ENCODE results near the gene ARL6IP1.
"Not testable (repeated sequence)": the region's sequence is repeated elsewhere in the genome, so short reads cannot be mapped to it uniquely, and the experiment has no call there.

ARL6IP1 gene

DNA sequence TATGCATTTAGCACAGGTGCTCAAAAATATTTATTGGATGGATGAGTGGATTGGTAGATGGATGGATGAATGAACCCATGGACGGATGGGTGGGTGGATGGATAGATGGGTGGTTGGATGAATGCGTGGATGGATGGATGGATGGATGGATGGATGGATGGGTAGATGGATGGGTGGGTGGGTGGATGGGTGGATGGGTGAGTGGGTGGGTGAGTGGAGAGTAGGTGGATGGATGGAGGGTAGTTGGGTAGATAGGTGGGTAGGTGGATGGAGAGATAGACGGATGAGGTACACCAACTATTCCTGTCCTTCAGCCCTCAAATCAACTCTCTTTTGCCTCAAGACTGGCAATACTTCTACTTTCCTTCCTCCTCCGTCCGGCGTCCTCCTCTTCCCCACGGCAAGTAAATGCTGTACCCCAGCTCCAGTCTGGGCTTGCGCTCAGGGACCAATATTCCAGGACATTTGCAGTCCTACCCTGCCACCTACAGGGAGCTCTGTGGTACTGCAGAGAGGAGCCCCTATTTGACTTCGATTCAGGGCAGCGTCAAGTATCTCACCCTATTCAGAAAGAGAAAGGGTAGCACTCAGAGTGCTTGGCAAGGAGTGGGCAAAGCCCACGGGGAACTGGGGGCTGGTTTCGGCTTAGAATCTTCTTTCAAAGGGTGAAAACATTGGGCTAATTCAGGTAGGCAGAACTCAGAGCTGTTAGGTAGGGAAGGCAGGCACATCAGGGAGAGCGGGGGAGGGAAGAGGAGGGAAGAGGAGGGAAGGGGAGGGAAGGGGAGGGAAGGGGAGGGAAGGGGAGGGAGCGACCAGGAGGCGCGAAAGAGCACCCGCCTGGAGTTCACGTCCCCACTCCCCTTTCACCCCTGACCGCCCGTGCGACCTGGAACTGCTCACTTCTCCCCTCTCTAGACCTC, 41.5 kb downstream of the ARL6IP1 start:
- DNase-seq (ENCODE audit: low read depth), result not testable (repeated sequence)

GRCh38 chr16:18757960-18758660, 43.2 kb downstream of the ARL6IP1 start:
- DNase-seq (ENCODE audit: low read depth), result not testable (repeated sequence)

- DNase-seq (ENCODE audit: low read depth), result not testable (repeated sequence)
These were observed 44.7 kb downstream of the ARL6IP1 start for GRCh38 chr16:18756639-18757038.

DNA sequence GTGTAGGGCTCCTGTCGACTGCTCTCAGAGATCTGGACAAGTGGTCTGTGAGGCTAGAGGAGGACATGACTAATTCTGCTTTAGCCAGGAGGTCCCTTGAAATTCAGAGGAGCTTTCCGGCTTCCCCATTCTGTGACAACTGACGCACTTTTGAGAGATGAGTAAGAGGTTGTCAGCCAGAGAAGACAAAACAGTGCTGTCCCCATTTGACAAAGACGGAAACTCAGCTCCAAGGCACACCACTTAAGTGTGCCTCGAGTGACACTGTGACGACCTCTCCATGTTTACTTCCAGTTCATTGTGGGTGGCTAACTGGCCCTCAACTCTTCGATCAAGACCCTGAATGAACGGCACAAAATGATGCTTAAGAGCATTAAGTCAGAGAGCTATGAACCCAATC, 58.5 kb downstream of the ARL6IP1 start:
- DNase-seq (ENCODE audit: low read depth), result not testable (repeated sequence)
